ENCODE results near the gene TBX19. TPM values are rescaled to one million over a fixed set of nuclear protein-coding genes. Genes with fewer than 3 reads are reported as not detected.

TBX19 gene
- total RNA-seq, 4 donors from 2014 or later, result 0.45 to 2.8 (median 1.4) TPM

DNA sequence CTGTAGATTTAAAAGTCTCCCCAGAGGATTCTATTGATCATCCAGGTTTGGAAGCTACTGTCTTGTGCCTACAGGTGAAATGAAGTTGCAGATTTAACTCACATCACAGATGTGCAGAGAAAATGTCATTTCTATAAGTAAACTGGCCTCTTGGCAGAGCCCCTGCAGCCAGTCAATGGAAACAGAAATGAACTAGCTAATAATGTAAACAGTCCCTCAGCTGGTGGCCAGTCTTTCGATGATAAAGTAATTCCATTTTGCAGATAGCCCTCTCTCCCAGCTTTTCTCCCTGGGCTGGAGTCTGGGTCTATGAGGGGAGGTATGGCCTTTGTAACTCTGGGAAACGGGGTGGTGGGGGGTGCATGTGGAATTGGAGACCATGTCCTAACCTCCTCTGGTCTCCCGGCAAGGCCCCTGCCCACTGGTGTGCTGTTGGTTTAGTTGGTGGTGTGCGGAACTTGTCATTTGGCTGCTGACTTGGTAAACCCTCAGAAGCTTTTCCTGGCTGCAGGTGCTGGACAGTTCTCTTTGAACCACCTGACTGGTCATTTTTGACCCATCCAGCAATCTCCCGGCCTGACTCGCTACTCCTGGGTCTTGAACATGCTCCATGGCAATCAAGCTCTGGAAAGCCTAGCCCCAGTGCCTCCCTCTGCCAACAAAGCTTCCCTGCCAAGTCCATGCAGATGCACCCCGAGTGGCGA is 14.9 kb downstream of the TBX19 start:
- Histone ChIP-seq H3K27me3 (no peaks in the 10 kb centered on the region), H3K4me1 (no peaks in the 10 kb centered on the region), H3K36me3 (peaks cover 0 to 3% of the 10 kb centered on the region in 2 donors), H3K9me3 (no peaks in the 10 kb centered on the region), H3K4me3 (no peak overlapping the region), H3K27ac (no peak overlapping the region)
- no peak for ATAC-seq
- TF ChIP-seq, protein P1, sequence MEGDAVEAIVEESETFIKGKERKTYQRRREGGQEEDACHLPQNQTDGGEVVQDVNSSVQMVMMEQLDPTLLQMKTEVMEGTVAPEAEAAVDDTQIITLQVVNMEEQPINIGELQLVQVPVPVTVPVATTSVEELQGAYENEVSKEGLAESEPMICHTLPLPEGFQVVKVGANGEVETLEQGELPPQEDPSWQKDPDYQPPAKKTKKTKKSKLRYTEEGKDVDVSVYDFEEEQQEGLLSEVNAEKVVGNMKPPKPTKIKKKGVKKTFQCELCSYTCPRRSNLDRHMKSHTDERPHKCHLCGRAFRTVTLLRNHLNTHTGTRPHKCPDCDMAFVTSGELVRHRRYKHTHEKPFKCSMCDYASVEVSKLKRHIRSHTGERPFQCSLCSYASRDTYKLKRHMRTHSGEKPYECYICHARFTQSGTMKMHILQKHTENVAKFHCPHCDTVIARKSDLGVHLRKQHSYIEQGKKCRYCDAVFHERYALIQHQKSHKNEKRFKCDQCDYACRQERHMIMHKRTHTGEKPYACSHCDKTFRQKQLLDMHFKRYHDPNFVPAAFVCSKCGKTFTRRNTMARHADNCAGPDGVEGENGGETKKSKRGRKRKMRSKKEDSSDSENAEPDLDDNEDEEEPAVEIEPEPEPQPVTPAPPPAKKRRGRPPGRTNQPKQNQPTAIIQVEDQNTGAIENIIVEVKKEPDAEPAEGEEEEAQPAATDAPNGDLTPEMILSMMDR (IDR thresholded peaks at IDR 0.05), result no peak
- 75 to 76% methylated on average over 3 of the region's 8 CpGs for WGBS, 2 donors (ENCODE audit: low coverage in 1 of 2)

DNA sequence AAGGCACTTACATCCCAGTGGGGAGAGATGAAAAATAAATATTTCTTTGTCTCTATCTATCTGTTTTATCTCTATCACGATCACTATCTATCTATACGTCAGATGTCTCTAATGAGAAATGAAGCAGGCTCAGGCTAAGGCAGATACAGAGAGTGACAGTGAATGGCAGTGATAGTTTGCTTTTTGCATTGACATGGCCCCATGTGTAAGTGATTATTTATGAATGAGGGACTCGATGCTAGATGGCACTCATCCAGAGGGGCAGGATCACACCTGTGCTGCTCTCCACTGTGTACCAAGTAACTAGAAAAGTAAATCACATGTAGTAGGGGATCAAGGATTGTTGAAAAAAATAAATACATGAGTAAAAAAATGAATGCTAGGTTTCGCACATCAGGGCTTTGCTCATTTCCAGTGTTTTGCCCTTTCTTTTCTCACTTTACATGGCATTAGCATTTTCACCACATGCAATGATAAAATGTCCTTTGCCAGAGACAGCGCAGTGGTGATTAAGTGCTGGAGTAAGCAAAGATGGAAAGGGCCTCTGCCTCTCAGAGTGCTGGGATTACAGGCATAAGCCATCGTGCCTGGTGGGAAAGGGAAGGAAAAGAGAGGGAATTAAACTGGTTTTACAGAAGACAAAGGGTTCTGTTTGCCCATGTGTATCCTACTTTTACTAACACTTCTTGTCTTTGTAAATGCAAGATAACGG is 16.5 kb downstream of the TBX19 start:
- no peak overlapping the region for H3K4me3 ChIP-seq
- no peaks in the 10 kb centered on the region for H3K4me1 ChIP-seq
- TF ChIP-seq, protein P1 (IDR thresholded peaks at IDR 0.05), result no peak
- no peak for TF ChIP-seq EP300 (IDR thresholded peaks at IDR 0.05)
- no peak for TF ChIP-seq POLR2AphosphoS5 (IDR thresholded peaks at IDR 0.05)
- TF ChIP-seq POLR2A (IDR thresholded peaks at IDR 0.05), result no peak
- ATAC-seq, result no peak
- WGBS, 2 donors (ENCODE audit: low coverage in 1 of 2), result 81 to 84% methylated on average over 6 to 7 of the region's 7 CpGs
- no peaks in the 10 kb centered on the region for H3K9me3 ChIP-seq
- H3K36me3 ChIP-seq, result peaks cover 0 to 3% of the 10 kb centered on the region in 2 donors
- H3K27ac ChIP-seq, result no peak overlapping the region
- no peaks in the 10 kb centered on the region for H3K27me3 ChIP-seq

DNA sequence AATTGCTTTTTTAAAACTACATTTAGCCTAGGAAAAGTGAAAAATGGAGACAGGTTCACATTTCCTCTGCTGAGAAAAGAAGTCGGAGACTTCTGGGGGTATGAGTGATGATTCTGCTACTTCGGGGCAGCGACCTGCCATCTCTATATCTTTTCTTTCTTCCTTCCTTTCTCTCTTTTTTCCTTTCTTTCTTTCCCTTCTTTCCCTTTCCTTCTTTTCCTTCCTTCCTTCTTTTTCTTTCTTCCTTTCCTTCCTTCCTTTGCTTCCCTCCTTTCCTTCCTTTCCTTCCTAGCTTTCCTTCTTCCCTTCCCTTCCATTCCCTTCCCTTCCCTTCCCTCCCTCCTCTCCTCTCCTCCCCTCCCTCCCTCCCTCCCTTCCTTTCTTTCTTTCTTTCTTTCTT is 17.8 kb downstream of the TBX19 start:
- TF ChIP-seq POLR2A (IDR thresholded peaks at IDR 0.05) (no peak), EP300 (IDR thresholded peaks at IDR 0.05) (no peak), POLR2AphosphoS5 (IDR thresholded peaks at IDR 0.05) (no peak)
- no peak for ATAC-seq
- H3K9me3 ChIP-seq, result no peaks in the 10 kb centered on the region
- H3K27ac ChIP-seq, result no peak overlapping the region
- no peaks in the 10 kb centered on the region for H3K4me1 ChIP-seq
- peaks cover 0 to 3% of the 10 kb centered on the region in 2 donors for H3K36me3 ChIP-seq
- WGBS, 2 donors (ENCODE audit: low coverage in 1 of 2), result 92 to 100% methylated on average over 3 of the region's 3 CpGs
- H3K27me3 ChIP-seq, result no peaks in the 10 kb centered on the region
- no peak overlapping the region for H3K4me3 ChIP-seq

DNA sequence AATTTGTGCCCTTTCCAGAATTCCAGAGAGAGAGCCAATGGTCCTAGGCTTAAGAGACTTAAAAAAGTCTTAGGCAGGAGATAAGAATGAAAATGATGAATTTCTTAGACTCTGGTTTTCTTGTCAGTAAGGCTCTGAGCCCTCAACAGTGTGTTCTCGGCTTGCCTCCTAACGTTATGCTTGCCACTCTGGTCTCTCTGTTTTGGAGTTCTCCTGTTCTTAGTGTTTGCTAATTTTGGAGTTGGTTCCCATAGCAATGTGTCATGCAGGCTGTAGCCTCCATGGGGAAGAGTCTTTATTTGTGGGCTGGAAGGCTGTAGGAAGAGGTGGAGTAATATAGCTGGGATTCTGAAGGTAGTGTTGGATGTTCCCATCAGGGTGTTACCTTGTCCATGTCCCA is 19.9 kb downstream of the TBX19 start:
- 27 to 70% methylated on average over 2 of the region's 2 CpGs for WGBS, 2 donors (ENCODE audit: low coverage in 1 of 2)
- Histone ChIP-seq H3K36me3 (peaks cover 0 to 4% of the 10 kb centered on the region in 2 donors), H3K4me1 (no peaks in the 10 kb centered on the region), H3K4me3 (no peak overlapping the region), H3K27me3 (no peaks in the 10 kb centered on the region), H3K27ac (no peak overlapping the region), H3K9me3 (no peaks in the 10 kb centered on the region)
- TF ChIP-seq POLR2AphosphoS5 (IDR thresholded peaks at IDR 0.05), result no peak
- TF ChIP-seq, protein P1 (IDR thresholded peaks at IDR 0.05), result no peak
- no peak for TF ChIP-seq POLR2A (IDR thresholded peaks at IDR 0.05)
- TF ChIP-seq EP300 (IDR thresholded peaks at IDR 0.05), result no peak
- no peak for ATAC-seq

DNA sequence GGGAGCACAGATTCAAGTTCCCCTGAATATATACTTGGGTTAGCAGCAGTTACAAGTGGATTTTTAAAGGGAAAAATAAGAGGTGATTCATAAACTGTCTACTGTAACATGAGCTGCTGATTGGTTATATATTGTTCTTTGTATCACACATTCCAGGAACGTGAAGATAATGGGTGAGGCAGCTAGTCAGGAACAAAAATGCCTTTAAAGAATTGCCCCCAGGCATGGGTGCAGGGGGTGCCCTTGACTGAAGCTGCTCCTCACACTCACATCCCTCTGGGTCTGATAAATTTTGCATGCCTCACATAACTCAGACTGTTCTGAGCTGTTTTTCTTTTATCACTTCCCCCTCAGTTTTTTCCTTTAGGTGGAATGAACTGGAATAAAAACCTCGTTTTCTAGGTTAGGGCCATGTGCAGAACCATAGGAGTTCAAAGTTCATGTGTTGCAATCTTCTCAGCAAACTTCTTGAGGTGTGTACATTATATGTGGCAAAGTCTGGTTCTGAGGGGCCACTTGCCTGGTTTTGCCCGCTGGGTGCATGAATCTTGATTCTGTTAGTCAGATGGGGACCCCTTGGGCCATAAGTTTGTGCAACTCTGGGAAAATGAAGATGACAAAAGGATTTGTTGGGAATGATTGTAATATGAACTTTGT is 21.1 kb downstream of the TBX19 start:
- Histone ChIP-seq H3K36me3 (peaks cover 0 to 9% of the 10 kb centered on the region in 2 donors), H3K4me3 (no peak overlapping the region), H3K9me3 (no peaks in the 10 kb centered on the region), H3K4me1 (no peaks in the 10 kb centered on the region), H3K27ac (no peak overlapping the region), H3K27me3 (no peaks in the 10 kb centered on the region)
- 57 to 71% methylated on average over 3 of the region's 3 CpGs for WGBS, 2 donors (ENCODE audit: low coverage in 1 of 2)
- TF ChIP-seq POLR2AphosphoS5 (IDR thresholded peaks at IDR 0.05) (no peak), EP300 (IDR thresholded peaks at IDR 0.05) (no peak), POLR2A (IDR thresholded peaks at IDR 0.05) (no peak)
- TF ChIP-seq, protein P1 (IDR thresholded peaks at IDR 0.05), result no peak
- ATAC-seq, result no peak

All from gastroesophageal sphincter (tissue), 4 donors.